HG02759 (cell line): ENCODE measurements around the gene DNAJC15.
A peak's percentile ranks its signal among the peaks of the same experiment; 100 is the strongest.
"Not testable (repeated sequence)": the region's sequence is repeated elsewhere in the genome, so short reads cannot be mapped to it uniquely, and the experiment has no call there.

Experiments
- ATAC-seq: cut with Tn5 transposase; IDR thresholded peaks from one replicate; pipeline ENCODE4 v1.9.1; 2021; ENCODE audit warnings: mild to moderate bottlenecking, moderate library complexity; ENCODE audit not compliant: unreplicated experiment

DNAJC15 gene

DNA sequence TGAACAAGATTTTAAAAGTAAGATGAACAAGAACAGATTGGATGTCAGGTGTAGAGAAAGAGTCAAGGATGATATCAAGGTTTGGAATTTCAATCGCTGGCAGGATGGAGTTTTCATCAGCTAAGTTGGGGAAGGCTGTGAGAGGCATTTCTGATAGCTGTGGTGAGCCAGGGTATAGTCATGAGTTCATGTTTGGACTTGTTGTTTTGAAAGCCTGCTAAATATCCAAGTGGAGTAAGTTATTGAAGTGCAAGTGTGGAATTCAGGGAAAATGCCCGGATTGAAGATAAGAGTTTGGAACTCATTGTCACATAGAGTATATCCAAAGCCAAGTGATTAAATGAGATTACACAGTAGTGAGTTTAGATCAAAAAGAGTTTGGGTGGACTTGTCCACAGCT lies 20.4 kb upstream of the DNAJC15 start:
- ATAC-seq: no peak

DNA sequence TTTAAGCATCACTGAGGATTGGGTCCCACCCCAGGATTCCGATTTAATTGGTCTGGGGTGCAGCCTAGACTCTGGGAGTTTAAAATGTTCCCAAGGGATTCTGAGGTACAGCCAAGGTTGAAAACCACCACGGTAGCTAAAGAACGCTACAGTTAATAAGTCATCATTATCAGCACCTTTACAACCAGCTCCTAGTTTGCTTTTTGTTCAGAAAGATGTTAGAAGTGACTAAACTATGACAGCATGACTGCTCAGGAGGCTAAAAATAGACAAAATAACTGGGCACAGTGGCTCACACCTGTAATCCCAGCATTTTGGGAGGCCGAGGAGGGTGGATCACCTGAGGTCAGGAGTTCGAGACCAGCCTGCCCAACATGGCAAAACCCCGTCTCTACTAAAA lies 19.7 kb upstream of the DNAJC15 start:
- no peak for ATAC-seq

- no peak for ATAC-seq
These were observed 17.7 kb upstream of the DNAJC15 start for GRCh38 chr13:43005460-43006236.

DNA sequence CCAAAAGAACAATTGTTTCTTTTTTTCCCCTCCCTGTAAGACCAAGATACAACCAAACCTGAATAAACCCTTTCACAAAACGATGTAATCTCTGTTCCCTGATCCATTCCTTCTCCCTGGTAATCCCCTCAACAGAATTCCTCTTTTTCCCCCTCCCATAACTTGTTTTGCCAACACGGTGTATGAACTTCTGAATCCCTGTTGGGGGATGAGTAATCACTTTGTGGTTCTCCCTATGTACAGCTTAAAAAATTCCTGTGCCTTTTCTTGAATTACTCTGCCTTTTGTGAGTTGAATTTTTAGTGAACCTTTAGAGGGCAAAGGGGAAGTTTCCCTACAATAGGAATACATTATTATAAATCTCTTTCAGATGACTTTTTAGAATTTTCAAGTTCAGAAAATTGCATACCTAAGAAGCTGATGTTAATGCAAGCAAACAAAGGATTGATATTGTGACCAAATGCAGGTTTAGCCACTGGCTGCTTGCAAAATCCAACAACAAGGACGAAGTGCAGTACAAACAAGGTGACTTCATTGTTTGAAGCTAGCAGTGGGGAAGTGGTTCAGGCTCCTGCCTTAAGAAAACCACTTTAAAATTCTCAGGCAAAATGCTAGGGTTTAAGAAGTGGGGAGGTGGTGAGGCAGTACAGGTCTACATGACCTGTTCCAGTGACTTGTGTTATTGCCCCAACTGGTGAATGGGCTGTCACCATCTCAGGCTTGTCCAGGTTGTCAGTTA lies 16.3 kb upstream of the DNAJC15 start:
- no peak for ATAC-seq

DNA sequence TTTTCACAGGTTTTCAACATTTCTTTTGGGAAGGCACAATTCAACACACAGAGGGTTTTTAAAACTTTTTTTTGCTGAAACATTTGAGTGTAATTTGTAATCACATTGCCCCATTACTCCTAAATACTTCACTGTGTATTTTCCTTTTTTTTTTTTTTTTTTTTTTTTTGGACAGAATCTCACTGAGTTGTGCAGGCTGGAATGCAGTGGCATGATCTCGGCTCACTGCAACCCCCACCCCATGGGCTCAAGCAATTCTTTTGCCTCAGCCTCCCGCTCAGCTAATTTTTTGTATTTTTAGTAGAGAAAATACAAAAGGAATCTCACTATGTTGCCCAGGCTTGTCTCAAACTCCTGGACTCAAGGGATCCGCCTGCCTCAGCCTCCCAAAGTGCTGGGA lies 14.8 kb upstream of the DNAJC15 start:
- ATAC-seq: no peak

GRCh38 chr13:43009506-43009905 lies 13.9 kb upstream of the DNAJC15 start:
- ATAC-seq: no peak

- ATAC-seq: no peak
These were observed 9.2 kb upstream of the DNAJC15 start for GRCh38 chr13:43014162-43014561.

DNA sequence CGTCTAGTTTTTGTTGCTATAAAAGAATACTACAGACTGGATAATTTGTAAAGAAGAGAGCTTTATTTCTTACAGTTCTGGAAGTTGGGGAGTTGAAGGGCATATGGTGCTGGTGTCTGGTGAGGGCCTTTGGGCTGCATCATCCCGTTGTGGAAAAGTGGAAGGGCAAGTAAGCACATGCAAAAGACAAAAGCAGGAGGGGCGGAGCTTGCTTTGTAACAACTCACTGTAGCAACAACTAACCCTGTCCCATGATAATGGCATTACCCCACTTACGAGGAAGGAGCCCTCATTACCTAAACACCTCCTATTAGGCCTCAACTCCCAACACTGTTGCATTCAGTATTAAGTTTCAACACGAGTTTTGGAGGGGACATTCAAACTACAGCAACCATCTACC lies 7.2 kb upstream of the DNAJC15 start:
- no peak for ATAC-seq

- ATAC-seq: no peak
These were observed 3.6 kb upstream of the DNAJC15 start for GRCh38 chr13:43019811-43020210.

- no peak for ATAC-seq
These were observed 2.6 kb upstream of the DNAJC15 start for GRCh38 chr13:43020794-43021193.

- no peak for ATAC-seq
These were observed 1.3 kb upstream of the DNAJC15 start for GRCh38 chr13:43021926-43022670.

DNA sequence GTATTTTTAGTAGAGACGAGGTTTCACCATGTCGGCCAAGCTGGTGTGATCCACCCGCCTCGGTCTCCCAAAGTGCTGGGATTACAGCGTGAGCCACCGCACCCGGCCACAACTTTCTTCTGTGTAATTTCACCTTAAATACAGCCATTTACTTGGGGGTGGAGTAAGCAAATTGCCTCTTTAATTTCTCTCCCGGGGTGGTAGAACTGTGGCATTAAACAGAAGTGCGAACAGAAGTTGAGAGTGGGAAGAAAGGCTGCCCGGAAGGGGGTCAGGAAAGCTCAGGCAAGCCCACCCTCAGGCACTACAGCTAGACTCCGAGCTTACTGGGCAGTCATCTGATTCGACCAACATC lies 475 bp upstream of the DNAJC15 start:
- ATAC-seq: no peak

GRCh38 chr13:43026262-43026661 lies 2.9 kb downstream of the DNAJC15 start:
- ATAC-seq: no peak

- ATAC-seq: peak; percentile 79
These were observed 7.2 kb downstream of the DNAJC15 start for GRCh38 chr13:43030548-43030947.

- no peak for ATAC-seq
These were observed 8.5 kb downstream of the DNAJC15 start for GRCh38 chr13:43031881-43032280.

DNA sequence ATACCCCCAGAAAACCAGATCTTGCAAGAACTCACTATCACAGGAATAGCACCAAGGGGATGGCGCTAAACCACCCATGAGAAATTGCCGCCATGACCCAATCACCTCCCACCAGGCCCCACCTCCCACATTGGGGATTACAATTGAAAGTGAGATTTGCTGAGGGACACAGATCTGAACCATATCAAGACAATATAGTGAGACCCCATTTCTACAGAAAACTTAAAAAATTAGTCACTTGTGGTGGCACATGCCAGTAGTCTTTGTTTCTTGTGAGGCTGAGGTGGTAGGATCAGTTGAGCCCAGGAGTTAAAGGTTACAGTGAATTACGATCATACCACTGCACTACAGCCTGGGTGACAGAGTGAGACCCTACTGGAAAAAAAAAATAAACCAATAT lies 9.7 kb downstream of the DNAJC15 start:
- ATAC-seq: no peak

- ATAC-seq: no peak
These were observed 13.2 kb downstream of the DNAJC15 start for GRCh38 chr13:43036351-43037250.

GRCh38 chr13:43039966-43040365 lies 16.6 kb downstream of the DNAJC15 start:
- ATAC-seq: no peak

- ATAC-seq: not testable (repeated sequence)
These were observed 17.4 kb downstream of the DNAJC15 start for GRCh38 chr13:43040581-43041368.

DNA sequence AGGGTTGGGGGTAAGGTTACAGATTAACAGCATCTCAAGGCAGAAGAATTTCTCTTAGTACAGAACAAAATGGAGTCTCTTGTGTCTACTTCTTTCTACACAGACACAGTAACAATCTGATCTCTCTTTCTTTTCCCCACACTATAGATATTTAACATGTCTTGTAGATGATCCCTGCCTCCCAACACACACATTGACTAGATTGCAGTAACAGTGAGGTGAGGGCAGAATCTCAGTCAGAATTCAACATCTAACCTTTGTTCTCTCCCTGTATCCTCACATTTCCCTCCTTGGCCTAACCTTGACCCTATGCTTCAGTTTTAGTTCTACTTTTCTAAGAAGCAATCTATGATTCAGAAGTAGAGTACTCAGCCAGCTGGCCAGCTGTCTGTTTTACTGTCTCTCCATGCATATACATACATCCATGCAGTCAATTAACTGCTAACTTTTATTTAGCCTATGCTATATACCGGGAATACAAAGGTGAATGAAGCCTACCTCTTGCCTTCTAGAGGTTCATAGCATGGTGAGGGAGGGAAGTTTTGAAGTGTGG lies 18.1 kb downstream of the DNAJC15 start:
- ATAC-seq: peak; percentile 76
